Fibroblast of villous mesenchyme (primary cell): ENCODE measurements around the gene ECHS1. TPM values are rescaled to one million over a fixed set of nuclear protein-coding genes. Genes with fewer than 3 reads are reported as not detected.
A peak's percentile ranks its signal among the peaks of the same experiment; 100 is the strongest.
"Not testable (repeated sequence)": the region's sequence is repeated elsewhere in the genome, so short reads cannot be mapped to it uniquely, and the experiment has no call there.

Experiments
- DNase-seq: peaks from one replicate; pipeline ENCODE4 v3.0.0-alpha.2; 2010; ENCODE audit warnings: low read depth
- H3K4me3 ChIP-seq: 2 replicates; pipeline ENCODE4 v1.5.1; 2011; ENCODE audit warnings: low read depth, mild to moderate bottlenecking, low read length
- CTCF ChIP-seq: IDR thresholded peaks from 2 replicates; pipeline ENCODE4 v1.5.1; 2012; ENCODE audit warnings: low read depth, mild to moderate bottlenecking, low read length; ENCODE audit not compliant: insufficient read depth
- total RNA-seq: library from RNA; depleted of rRNA; stranded (reverse); fragments of >200 nt; gene quantifications from 2 replicates; pipeline ENCODE4 v1.2.3, GENCODE V29; 2012

ECHS1 gene
- total RNA-seq, 1 donor = 59.6 TPM

DNA sequence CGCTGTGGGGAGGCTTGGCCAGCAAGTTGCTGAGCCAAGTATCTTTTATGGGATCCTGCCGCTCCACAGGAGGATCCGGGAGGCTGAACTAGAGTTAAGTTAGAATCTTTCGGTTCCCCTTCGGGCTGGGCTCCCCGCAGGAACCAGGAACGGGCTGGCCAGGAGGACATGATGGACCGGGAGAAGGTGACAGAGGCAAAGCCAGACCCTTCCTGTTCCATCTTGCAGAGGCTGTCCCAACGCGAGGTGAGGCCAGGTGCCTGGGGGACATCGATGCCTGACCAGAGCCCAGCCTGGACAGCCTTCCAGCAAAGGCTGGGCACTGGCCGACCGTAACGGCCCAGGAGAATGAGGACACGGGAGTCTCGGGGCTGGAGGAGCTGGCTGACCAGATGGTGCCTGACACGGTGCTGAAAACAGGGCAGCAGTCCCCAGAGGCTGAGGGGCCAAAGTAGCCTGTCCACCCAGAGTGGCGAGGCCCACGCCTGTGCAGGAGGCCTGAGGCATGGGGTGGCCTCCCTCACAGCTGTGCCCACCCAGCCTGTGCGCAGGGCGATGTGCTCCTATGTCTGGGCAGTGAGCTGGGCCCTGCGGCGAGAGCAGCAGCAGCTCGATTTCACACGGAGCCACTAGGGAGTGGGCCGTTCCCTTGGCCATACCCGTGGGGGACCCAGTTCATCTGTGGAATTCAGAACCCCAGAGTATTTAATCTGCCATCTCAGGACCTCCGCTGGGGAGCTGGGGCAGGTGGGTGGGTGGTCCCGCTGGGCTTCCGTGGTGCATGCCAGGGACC lies 4.1 kb upstream of the ECHS1 start:
- no peak for DNase-seq
- no peak overlapping the region for H3K4me3 ChIP-seq

GRCh38 chr10:133376183-133376582 lies 3.0 kb upstream of the ECHS1 start:
- H3K4me3 ChIP-seq, DNase-seq: not testable (repeated sequence)

More for the DNA sequence above, 4.1 kb upstream of the ECHS1 start:
- no peak for TF ChIP-seq CTCF

DNA sequence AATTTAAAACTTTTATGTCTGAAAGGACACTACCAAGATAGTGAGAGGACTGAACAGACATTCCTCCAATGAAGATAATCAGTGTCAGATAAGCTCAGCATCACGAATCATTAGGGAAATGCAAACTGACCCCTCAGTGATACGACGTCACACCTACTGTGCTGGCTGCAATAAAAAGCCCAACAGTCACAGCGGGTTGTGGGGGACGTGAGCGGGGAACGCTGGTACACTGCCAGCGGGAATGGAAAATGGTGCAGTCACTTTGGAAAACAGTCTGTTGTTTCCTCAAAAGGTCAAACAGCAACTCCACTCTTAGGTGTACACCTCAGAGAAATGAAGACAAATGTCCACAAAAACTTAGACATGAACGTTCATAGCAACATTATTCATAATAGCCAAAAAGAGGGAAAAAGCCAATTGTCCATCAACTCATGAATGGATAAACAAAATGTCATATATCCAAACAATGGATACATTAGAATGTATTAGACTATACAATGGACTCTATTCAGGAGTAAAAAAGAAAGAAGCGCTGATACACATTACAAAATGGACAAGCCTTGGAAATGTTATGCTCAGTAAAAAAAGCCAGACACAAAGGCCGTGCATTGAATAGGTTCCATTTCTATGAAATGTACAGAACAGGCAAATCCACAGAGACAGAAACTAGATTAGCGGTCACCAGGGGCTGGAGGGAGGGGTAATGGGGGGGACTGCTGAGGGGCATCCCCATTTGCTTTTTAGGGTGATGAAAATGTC lies 2.4 kb upstream of the ECHS1 start:
- TF ChIP-seq CTCF = no peak
- no peak overlapping the region for H3K4me3 ChIP-seq
- DNase-seq = no peak

DNA sequence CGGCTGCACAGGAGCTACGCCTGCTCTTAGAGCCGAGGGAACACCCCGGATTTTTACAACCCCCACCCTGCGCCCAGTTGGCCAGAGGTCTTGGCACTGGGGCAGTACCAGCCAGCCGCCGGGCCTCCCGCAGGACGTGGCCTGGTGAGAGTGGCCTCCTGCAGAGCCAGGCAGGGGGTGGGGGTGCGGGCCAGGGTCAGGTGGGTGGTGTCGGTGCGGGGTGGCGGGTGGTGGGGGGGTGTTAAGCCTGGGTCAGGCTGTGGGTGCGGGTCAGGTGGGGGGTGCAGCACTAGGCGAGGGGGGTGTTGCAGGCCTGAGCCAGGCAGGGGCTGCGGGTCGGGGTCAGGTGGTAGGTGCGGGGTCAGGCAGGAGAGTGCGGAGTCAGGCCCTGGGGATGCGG lies 647 bp downstream of the ECHS1 start:
- DNase-seq = no peak
- no peak for TF ChIP-seq CTCF
- peak overlapping the region; percentile 83 for H3K4me3 ChIP-seq

DNA sequence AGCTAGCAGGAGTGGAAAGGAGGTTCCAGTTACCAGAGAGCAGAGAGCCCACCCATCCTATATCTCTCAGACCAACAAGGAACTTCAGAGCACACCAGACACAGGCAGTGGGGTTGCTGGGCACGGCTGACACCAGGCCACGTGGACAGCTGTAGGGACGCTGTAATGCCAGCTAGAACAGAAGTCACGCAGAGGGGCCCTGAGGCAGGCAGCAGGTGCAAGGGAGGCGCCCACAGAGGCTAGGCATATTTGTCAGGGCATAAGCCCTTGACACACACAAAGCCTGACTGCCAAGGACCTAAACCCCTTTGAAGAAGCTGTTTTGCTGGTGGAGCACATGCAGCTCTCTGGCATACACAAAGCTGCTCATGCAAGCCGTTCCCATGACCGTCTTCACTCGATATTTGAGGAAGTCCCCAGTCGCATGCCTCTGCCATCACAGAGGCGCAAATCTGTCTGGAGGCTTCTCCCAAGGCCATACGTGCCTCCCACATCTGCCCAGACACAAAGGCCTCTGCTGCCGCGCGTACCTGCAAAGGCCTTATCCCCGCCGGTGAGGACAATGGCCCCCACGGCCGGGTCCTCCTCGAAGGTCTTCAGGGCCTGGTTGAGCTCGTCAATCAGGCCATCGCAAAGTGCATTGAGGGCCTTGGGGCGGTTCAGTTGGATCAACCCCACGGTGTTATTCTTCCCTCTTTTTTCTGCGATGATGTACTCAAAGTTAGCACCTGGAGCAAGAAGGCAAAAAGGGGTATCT lies 2.9 kb downstream of the ECHS1 start:
- no peak for TF ChIP-seq CTCF
- no peak for DNase-seq
- H3K4me3 ChIP-seq = no peak overlapping the region

DNA sequence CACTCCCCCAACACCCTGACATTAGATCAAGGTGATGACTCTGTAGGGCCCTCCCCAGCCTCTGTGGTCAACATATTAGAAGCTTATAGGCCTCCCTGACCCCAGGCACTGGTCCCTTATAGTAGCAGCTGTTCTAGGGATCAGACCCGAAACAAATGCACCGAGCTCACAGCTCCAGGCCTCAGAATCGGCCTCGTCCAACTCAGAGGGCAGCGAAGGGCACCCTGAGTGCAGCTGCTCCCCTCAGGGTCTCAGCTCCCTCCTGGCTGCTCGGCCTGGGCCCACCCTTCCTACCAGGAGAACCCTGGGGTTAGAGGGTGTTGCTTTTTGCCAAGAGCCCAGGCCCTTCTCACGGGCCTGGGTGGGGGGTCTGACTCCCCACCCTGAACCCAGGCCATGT lies 5.0 kb downstream of the ECHS1 start:
- no peak for DNase-seq
- no peak overlapping the region for H3K4me3 ChIP-seq

GRCh38 chr10:133367461-133367860 lies 5.7 kb downstream of the ECHS1 start:
- DNase-seq, H3K4me3 ChIP-seq: not testable (repeated sequence)

More for the DNA sequence above, 5.0 kb downstream of the ECHS1 start:
- TF ChIP-seq CTCF = no peak
